ENCODE data around the gene PIH1D1. TPM values are rescaled to one million over a fixed set of nuclear protein-coding genes. Genes with fewer than 3 reads are reported as not detected.

PIH1D1 gene
- total and polyA plus RNA-seq, 8 donors = 58.9 to 193 (median 87.5) TPM

DNA sequence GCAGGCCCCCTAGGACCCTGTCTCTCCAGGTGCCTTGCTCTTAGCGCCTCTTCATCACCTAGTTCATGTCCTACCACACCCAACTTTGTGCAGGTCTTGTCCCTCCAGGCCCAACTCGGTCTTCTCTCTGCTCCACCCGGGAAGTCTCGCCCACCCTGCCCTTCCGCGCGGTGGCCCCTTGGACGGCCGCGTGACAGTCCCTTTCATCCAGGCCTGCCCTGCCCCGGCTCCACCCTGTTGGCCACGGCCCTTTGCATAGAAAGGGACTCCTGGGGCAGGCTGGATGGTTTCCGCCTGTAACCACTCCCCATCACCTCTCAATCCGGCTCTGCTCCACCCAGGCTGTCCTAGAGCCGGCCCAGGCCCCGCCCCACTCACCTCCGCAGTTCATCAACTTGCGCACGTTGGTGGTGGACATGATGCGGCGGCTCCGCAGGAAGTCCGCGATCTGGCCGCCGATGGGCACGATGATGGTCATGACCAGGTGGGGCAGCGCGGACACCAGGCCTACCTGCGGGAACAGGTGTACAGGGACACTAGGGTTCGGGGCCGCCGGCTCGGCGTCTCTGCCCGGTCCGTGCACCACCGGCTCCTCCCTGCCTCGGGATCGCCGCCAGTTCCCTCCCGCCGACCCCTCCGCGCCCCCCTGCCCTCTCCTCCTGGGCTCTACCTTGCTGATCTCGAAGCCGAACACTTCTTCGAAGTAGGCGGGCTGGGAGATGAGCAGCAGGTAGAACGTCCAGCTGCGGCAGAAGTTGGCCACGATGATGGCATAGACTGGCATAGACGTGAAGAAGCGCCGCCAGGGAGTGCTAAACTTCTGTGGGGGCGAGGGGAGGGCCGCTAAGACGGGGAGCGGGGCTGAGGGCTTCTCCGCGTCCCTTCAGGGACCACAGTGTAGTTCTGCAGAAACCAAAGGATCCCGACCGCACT, 19.2 kb downstream of the PIH1D1 start:
- Histone ChIP-seq H3K27ac (no peak overlapping the region), H3K4me1 (peaks cover 11 to 30% (median 23%) of the 10 kb centered on the region in 4 donors), H3K36me3 (no peaks in the 10 kb centered on the region), H3K9me3 (no peaks in the 10 kb centered on the region), H3K27me3 (peaks cover 41 to 100% (median 100%) of the 10 kb centered on the region in 3 donors), H3K4me3 (no peak overlapping the region)
- no peak for DNase-seq
- no peak for TF ChIP-seq CTCF (IDR thresholded peaks at IDR 0.05)
- no peak for TF ChIP-seq EP300 (IDR thresholded peaks at IDR 0.05)
- TF ChIP-seq POLR2AphosphoS5 (IDR thresholded peaks at IDR 0.05) = no peak
- TF ChIP-seq POLR2A (IDR thresholded peaks at IDR 0.05) = no peak
- WGBS, 5 donors = 9 to 14% (median 10%) methylated on average over 27 to 63 of the region's 63 CpGs
- intact Hi-C loops (cut with DNase I; ENCODE audit: low total_unique reads) = loop anchor here (5.0 kb wide), 1 partner anchor 35 kb away; no protein-coding TSS in a partner anchor

DNA sequence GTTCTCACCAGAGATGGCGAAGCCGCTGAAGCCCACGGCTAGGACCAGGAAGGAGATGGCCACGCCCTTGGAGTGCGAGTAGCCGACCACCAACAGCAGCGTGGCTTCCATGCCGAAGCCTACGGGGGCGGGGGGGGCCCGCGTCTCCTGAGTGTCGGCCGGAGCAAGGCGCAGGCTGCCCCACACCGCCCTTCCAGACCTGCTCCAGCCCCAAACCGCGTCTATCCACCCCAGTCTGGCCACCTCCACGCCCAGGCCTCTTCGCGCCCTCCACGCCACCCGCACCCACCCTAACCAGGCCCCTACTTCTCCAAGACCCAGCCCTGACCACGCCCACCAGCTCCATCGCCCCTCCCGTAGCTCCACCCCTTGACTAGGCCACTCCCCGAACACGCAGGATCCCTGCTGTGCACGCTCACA, 20.3 kb downstream of the PIH1D1 start:
- intact Hi-C loops (cut with DNase I; ENCODE audit: low total_unique reads) = loop anchor here (5.0 kb wide), 1 partner anchor 34 kb away; no protein-coding TSS in a partner anchor
- no peaks in the 10 kb centered on the region for H3K36me3 ChIP-seq
- H3K9me3 ChIP-seq = no peaks in the 10 kb centered on the region
- TF ChIP-seq POLR2AphosphoS5 (IDR thresholded peaks at IDR 0.05) (no peak), POLR2A (IDR thresholded peaks at IDR 0.05) (no peak)
- WGBS, 5 donors = 40 to 54% (median 44%) methylated on average over 22 to 29 of the region's 29 CpGs
- H3K4me3 ChIP-seq = no peak overlapping the region
- DNase-seq = no peak
- peaks cover 11 to 25% (median 22%) of the 10 kb centered on the region in 4 donors for H3K4me1 ChIP-seq
- H3K27ac ChIP-seq = no peak overlapping the region
- peaks cover 50 to 100% (median 100%) of the 10 kb centered on the region in 3 donors for H3K27me3 ChIP-seq

DNA sequence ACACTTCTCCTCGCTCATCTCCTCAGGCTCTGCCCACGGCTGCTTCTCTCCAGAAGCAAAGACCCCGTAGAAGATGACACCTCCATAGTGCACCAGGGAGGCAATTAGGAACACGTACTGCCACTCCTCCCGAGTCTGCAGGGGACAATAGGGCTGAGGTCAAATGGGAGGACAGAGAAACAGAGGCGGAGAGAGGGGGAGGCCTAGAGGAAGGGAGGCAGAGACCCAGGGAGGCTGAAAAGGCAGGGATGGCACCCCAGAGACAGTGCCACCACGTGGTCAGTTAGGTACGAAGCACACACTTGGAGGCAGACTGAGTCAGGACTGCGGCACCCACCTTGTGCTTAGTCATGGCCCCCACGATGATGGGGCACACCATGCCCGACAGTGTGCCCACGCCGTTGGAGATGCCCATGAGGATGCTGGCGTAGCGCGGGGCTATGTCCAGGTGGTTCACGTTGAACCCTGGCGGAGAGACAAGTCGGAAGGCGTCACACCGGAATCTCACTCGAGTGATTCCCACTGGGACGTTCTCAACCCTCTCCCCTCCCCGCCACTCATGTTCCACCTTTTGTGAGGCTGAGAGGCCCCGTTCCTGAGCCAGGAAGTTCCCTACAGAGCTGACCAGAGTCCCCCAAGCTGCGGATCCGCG, 20.8 kb downstream of the PIH1D1 start:
- Histone ChIP-seq H3K9me3 (no peaks in the 10 kb centered on the region), H3K4me1 (peaks cover 11 to 24% (median 21%) of the 10 kb centered on the region in 4 donors), H3K27me3 (peaks cover 55 to 100% (median 100%) of the 10 kb centered on the region in 3 donors), H3K4me3 (no peak overlapping the region), H3K27ac (no peak overlapping the region), H3K36me3 (no peaks in the 10 kb centered on the region)
- intact Hi-C loops (cut with DNase I; ENCODE audit: low total_unique reads) = loop anchor here (5.0 kb wide), 1 partner anchor 34 kb away; no protein-coding TSS in a partner anchor
- 60 to 69% (median 64%) methylated on average over 27 to 28 of the region's 28 CpGs for WGBS, 5 donors
- no peak for DNase-seq
- TF ChIP-seq POLR2A (IDR thresholded peaks at IDR 0.05) (no peak), POLR2AphosphoS5 (IDR thresholded peaks at IDR 0.05) (no peak), EP300 (IDR thresholded peaks at IDR 0.05) (no peak), CTCF (IDR thresholded peaks at IDR 0.05) (no peak)

DNA sequence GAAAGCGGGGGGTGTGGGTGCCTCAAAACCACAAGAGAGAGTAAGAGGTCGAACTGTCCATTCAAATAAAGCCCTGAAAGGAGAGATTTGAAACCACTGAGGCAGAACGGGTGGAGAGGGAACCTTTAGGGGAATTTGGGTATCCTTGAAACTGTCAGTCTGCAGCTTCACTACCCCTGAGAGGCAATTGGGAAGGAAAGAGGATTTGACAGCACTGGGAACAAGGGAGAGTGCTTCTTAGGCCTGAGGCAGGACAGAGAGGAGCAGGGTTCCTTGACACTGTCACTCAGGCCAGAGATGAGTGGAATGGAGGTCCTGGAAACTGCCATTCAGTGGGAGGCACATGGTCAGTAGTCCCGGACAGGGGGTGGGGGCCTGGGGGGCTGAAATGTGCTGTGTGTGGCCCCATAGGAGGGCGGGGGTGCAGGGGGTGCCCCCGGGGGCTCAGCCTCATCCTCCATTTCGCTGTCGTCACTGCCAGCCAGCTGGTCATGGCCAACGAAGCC, 21.4 kb downstream of the PIH1D1 start:
- H3K36me3 ChIP-seq = no peaks in the 10 kb centered on the region
- no peak for DNase-seq
- no peak for TF ChIP-seq EP300 (IDR thresholded peaks at IDR 0.05)
- TF ChIP-seq POLR2AphosphoS5 (IDR thresholded peaks at IDR 0.05) = no peak
- H3K27ac ChIP-seq = no peak overlapping the region
- WGBS, 5 donors = 58 to 73% (median 68%) methylated on average over 7 to 9 of the region's 9 CpGs
- intact Hi-C loops (cut with DNase I; ENCODE audit: low total_unique reads) = loop anchor here (5.0 kb wide), 1 partner anchor 33 kb away; no protein-coding TSS in a partner anchor
- H3K9me3 ChIP-seq = no peaks in the 10 kb centered on the region
- peaks cover 56 to 100% (median 100%) of the 10 kb centered on the region in 3 donors for H3K27me3 ChIP-seq
- H3K4me1 ChIP-seq = peaks cover 11 to 24% (median 21%) of the 10 kb centered on the region in 4 donors
- H3K4me3 ChIP-seq = no peak overlapping the region
